Measurements from ENCODE around the gene SOX18. TPM values are rescaled to one million over a fixed set of nuclear protein-coding genes. Genes with fewer than 3 reads are reported as not detected.

The SOX18 gene
- total and polyA plus RNA-seq, 2 of the 13 experiments (the other 11 are each of a cell fraction or from before 2014, with no cell fraction given): 1.6 to 1.9 TPM

GRCh38 chr20:64079273-64080012 is 30.0 kb upstream of the SOX18 start, which contains the start of gene RGS19 (continued):
- no peak for TF ChIP-seq ZNF749 (CRISPR knock-in tag; IDR thresholded peaks at IDR 0.05; ENCODE audit: borderline replicate concordance)
- no peak for TF ChIP-seq ZNF33A (CRISPR knock-in tag; IDR thresholded peaks at IDR 0.05; ENCODE audit: borderline replicate concordance)
- no peak for TF ChIP-seq HNF4A (CRISPR knock-in tag; IDR thresholded peaks at IDR 0.05)
- no peak for TF ChIP-seq CBX1 (IDR thresholded peaks at IDR 0.05; ENCODE audit: low read depth)
- TF ChIP-seq, protein P1, sequence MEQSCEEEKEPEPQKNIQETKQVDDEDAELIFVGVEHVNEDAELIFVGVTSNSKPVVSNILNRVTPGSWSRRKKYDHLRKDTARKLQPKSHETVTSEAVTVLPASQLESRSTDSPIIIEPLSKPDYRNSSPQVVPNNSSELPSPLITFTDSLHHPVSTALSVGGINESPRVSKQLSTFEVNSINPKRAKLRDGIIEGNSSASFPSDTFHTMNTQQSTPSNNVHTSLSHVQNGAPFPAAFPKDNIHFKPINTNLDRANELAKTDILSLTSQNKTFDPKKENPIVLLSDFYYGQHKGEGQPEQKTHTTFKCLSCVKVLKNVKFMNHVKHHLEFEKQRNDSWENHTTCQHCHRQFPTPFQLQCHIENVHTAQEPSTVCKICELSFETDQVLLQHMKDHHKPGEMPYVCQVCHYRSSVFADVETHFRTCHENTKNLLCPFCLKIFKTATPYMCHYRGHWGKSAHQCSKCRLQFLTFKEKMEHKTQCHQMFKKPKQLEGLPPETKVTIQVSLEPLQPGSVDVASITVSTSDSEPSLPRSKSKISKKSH (CRISPR knock-in tag; IDR thresholded peaks at IDR 0.05; ENCODE audit: borderline replicate concordance): peak; percentile 84
- 0 out of 2 replicates have a peak, but pooled peaks have one; percentile 36 for TF ChIP-seq ZNF740 (CRISPR knock-in tag; IDR thresholded peaks at IDR 0.05)
- TF ChIP-seq MYC (CRISPR knock-in tag; IDR thresholded peaks at IDR 0.05; ENCODE audit: borderline replicate concordance): peak; percentile 78
- TF ChIP-seq ZBTB3 (CRISPR knock-in tag; IDR thresholded peaks at IDR 0.05; ENCODE audit: borderline replicate concordance, low read depth): peak; percentile 69; the same call in 1 of the 2 replicates
- TF ChIP-seq, protein P2, sequence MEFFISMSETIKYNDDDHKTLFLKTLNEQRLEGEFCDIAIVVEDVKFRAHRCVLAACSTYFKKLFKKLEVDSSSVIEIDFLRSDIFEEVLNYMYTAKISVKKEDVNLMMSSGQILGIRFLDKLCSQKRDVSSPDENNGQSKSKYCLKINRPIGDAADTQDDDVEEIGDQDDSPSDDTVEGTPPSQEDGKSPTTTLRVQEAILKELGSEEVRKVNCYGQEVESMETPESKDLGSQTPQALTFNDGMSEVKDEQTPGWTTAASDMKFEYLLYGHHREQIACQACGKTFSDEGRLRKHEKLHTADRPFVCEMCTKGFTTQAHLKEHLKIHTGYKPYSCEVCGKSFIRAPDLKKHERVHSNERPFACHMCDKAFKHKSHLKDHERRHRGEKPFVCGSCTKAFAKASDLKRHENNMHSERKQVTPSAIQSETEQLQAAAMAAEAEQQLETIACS (CRISPR knock-in tag; IDR thresholded peaks at IDR 0.05): peak; percentile 89
- TF ChIP-seq ZNF720 (CRISPR knock-in tag; IDR thresholded peaks at IDR 0.05): peak; percentile 67; the same call in 1 of the 2 replicates
- no peak for TF ChIP-seq PLSCR1 (CRISPR knock-in tag; IDR thresholded peaks at IDR 0.05; ENCODE audit: borderline replicate concordance)
- no peak for TF ChIP-seq GATA4 (IDR thresholded peaks at IDR 0.05; ENCODE audit: borderline replicate concordance, low read depth)
- peak; percentile 73; the same call in 1 of the 2 replicates for TF ChIP-seq ZFP91 (CRISPR knock-in tag; IDR thresholded peaks at IDR 0.05; ENCODE audit: borderline replicate concordance)
- no peak for TF ChIP-seq ZNF354B (CRISPR knock-in tag; IDR thresholded peaks at IDR 0.05)
- peak; percentile 78 for TF ChIP-seq HES4 (CRISPR knock-in tag; IDR thresholded peaks at IDR 0.05; ENCODE audit: borderline replicate concordance)
- no peak for TF ChIP-seq IRF2 (CRISPR knock-in tag; IDR thresholded peaks at IDR 0.05)
- TF ChIP-seq ZNF572 (CRISPR knock-in tag; IDR thresholded peaks at IDR 0.05): peak; percentile 95
- no peak for TF ChIP-seq ZBTB7B (CRISPR knock-in tag; IDR thresholded peaks at IDR 0.05)
- no peak for TF ChIP-seq ZNF235 (CRISPR knock-in tag; IDR thresholded peaks at IDR 0.05; ENCODE audit: borderline replicate concordance)
- TF ChIP-seq CEBPB (IDR thresholded peaks at IDR 0.05; ENCODE audit: borderline replicate concordance, low read depth, low read length): no peak
- TF ChIP-seq RNF219 (CRISPR knock-in tag; IDR thresholded peaks at IDR 0.05): no peak

Data from HepG2 (cell line).